Retina (tissue), 1 donor: ENCODE data around the gene DCUN1D1.
"Not testable (repeated sequence)": the region's sequence is repeated elsewhere in the genome, so short reads cannot be mapped to it uniquely, and the experiment has no call there.

Experiments
- DNase-seq: peaks from one replicate; pipeline ENCODE4 v3.0.0-alpha.2; 2016

The DCUN1D1 gene

GRCh38 chr3:182980204-182981037 lies at the start of gene DCUN1D1:
DCUN1D1 (minus strand) TSS chr3:182980538; CDS start chr3:182980489, 49 bp downstream.
- peak; percentile 80 for DNase-seq

- no peak for DNase-seq
These were observed 48.1 kb upstream of the DCUN1D1 start for GRCh38 chr3:183028416-183028815.

- DNase-seq, result no peak
These were observed 46.9 kb upstream of the DCUN1D1 start for GRCh38 chr3:183027276-183027675.

DNA sequence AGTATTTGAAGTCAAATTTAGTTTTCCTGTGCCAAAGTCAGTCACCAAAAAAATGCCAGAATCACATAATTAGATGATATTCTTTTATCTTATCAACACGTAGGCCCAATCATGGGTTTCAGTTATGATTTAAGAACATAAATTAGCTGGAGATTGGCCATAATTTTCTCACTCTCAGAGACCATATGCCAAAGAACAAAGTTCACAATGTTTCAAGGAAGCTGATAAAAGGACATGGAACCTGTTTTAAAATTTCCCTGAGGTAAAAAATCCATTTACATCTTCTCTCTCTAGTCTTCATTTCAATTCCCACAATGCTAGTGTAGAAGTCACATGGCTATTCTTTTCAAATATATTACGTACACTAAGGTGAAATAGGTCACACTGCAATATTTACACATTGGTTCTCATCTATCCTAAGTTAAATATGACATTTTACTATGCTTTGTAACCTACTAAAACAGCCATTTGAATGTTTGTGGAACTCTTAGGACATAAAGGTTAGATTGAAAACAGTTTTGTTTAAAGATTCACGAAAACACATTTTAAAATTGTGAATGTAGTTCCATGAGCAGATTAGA lies 42.7 kb upstream of the DCUN1D1 start:
- no peak for DNase-seq

- DNase-seq, result no peak
These were observed 38.3 kb upstream of the DCUN1D1 start for GRCh38 chr3:183018421-183019192.

DNA sequence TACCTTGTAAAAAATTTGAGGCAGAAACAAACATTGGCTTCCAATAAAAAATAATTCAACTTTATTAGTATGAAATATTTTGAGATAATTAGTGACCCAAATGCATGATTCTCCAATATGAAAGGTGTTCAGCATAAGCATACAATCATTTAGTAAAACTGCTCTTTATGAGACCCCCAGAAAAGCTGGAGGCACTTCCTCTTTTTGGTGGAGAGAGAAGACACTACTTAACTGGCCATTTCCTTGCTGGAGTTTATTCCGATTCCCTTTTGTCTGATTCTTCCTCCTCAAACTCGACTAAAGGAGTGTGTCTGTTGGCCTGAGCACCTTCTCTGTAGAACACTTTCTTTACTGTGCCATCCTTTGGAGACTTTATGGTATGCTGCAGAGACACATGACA lies 34.8 kb upstream of the DCUN1D1 start:
- DNase-seq, result no peak

DNA sequence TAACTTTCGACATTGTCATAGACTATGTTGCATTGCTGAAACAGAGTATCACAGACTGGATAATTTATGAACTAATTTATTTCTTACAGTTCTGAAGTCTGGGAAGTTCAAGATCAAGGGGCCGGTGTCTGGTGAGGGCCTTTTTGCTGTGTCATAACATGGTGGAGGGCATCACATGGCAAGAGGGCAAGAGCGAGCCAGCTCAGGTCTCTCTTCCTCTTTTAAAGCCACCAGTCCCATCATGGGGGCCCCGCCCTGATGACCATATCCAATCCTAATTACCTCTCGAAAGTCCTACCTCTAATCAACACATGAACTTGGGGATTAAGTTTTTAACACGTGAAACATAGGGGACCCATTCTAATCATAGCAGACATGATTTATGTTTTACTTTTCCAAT lies 33.5 kb upstream of the DCUN1D1 start:
- no peak for DNase-seq

DNA sequence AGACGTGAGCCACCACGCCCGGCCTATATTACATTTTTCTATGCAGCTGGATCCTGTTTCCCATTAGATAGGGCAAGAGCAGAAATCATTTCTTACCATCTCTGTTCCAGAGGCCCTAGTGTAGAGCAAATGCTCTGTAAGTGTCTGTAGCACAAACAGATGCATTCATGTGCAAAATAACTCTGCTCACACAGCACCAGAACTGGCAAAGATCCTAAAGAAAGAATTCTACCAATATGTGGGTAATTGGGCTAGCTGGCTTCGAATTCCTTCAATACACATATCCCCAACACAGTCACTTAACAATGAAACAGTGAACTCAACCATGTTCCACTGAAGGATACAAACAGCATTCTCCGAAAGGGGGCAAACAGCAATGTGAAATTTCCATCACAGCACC lies 32.7 kb upstream of the DCUN1D1 start:
- DNase-seq, result no peak

- DNase-seq, result no peak
These were observed 28.5 kb upstream of the DCUN1D1 start for GRCh38 chr3:183008800-183009199.

DNA sequence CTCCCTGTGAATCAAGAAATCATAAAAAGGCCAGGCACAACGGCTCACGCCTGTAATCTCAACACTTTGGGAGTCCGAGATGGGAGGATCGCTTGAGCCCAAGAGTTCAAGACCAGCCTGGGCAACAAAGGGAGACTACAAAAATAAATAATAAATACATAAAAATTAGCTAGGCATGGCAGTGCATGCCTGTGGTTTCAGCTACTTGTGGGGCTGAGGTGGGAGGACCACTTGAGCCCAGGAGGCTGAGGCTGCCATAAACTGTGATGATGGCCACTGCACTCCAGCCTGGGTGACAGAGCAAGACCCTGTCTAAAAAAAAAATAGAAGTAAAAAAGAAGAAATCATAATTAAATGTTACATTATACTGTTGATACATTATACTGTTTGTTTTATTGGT lies 28.0 kb upstream of the DCUN1D1 start:
- no peak for DNase-seq

DNA sequence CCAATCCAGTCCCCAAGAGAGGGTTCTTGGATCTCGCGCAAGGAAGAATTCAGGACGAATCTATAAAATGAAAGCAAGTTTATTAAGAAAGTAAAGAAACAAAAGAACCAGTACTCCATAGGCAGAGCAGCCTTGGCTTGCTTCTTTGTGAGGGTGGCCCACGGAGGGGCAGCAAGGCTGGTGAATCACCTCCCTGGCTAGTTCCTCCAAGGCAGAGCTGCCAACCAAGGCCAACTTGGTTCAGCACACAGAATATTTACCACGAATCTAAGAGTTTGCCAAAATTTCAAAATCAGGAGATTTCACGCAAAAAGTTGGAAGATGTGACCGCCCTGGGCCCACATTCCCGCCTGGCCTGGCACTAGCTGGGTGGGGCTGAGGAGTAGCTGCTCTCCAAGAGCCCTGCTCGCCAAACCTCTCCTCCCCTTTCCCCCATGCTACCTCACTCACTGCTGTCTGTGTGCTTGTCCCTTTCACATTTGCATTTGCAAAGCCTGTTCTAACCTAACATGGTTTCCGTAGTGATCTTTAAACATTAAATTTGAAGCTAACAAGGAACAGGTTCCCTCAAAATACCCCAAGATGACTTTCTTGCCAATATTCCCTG lies 26.2 kb upstream of the DCUN1D1 start:
- DNase-seq, result no peak

- no peak for DNase-seq
These were observed 19.4 kb upstream of the DCUN1D1 start for GRCh38 chr3:182999767-183000166.

DNA sequence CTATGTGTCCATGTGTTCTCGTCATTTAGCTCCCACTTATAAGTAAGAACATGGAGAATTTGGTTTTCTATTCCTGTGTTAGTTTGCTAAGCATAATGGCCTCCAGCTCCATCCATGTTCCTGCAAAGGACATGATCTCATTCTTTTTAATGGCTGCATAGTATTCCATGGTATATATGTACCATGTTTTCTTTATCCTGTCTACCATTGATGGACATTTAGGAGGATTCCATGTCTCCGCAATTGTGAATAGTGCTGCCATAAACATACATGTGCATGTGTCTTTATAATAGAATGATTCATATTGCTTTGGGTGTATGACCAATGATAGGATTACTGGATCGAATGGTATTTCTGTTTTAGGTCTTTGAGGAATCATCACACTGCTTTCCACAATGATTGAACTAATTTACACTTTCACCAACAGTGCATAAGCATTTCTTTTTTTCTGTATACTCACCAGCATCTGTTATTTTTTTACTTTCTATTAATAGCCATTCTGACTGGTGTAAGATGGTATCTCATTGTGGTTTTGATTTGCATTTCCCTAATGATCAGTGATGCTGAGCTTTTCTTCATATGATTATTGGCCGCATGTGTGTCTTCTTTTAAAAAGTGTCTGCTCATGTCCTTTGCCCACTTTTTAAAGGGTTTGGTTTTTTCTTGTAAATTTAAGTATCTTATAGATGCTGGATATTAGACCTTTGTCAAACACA lies 13.3 kb upstream of the DCUN1D1 start:
- DNase-seq, result not testable (repeated sequence)

DNA sequence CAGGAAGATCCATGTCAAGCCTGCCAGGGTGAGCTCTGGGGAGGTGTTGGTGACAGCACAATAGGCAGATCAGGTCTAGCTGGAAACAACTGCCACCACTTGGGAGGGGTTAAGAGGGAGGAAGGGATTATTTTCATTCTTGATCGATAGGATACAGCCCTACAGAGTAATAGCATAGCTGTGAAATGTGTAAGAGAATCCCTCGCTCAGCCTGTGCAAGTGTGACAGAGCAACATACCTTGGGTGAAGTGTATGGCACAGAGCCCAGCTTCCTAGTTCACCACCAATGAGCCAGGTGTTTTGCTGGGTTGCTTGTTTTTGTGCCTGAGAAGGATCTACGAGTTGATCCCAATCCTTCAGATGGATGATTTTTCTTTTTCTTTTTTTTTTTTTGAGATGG lies 9.2 kb upstream of the DCUN1D1 start:
- no peak for DNase-seq

GRCh38 chr3:182986021-182986420 lies 5.7 kb upstream of the DCUN1D1 start:
- no peak for DNase-seq

DNA sequence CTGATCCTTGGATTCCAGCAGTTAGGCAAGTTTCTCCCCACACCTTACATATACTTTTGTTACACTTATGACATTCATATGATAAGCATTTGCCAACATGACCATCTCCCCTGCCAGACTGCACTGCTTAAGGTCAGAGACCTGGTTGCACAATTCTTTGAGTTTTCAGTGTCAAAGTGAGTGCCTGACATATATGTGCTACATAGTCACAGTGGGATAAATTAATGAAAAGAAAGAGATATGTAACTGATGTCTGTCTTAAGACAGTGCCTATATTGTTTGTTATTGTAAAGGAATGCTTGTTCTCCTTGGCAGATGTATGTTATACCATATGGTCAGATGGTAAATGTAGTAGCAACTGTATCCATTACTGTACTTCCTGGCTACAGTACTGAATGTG lies 3.5 kb upstream of the DCUN1D1 start:
- no peak for DNase-seq

DNA sequence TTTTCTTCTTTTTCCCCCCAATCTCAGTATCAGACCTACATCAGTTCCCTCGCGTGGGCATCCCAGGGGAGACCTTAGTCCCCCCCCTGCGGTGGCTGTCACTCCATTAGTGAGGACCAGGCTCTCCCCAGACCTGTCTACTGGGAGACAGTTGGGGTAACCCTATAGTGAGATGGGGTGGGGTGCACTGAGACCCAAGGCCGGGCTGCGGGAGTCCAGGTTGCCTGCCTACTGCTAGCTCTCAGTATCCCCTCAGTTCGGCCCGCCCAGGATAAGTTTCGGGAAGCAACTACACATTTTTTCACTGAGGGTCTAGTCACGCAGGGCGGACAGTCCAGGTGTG lies 671 bp upstream of the DCUN1D1 start:
- no peak for DNase-seq

DNA sequence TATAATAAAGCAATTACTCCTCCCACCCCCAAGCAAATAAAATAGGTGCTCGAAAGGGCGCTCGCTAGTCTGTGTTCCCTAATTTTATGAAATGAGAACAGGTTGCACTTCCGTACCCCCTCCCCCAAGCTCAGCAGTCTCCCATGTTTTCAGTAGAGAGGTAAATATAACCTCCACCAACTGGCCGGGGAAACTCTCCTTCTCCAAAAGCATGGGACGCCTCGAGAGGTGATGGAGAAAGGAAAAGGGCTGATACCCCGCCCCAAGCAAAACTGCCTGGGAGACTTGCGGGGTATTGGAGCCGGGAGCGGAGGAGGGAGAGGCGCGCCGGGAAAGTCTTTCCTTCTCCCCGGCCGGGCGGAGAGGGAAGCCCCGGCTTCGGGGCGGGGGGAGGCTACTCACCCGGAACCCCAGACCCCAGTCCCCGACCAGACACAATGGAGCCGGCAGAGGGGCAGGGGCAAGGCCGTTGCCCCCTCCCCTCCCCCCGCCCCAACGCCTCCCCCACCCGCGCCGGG lies 605 bp downstream of the DCUN1D1 start:
- peak; percentile 65 for DNase-seq

DNA sequence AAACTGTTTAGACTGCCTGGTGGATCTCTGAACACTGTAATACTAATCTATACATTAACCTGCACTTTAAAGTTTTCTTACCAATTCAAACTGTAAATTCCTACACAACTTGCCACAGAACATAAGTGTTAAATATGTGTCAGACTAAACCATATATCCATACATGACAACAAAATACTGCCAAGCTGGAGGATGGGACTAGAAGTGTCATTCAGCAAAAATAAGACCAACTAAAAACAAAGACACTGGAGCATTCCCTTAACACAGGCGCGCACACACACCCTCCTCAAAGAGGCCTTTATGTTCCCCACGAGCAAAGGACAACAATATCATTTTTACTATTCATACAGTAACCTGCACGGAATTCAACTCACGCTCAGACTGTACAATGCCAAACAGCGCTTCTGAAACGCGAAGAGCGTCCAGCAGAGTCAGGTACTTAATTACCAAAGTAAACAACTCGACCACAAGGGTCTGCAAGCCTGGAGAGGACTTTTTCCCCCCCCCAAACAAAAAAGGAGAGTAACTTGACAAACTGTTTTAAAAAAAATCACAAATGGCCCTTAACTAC lies 1.1 kb downstream of the DCUN1D1 start:
- no peak for DNase-seq

DNA sequence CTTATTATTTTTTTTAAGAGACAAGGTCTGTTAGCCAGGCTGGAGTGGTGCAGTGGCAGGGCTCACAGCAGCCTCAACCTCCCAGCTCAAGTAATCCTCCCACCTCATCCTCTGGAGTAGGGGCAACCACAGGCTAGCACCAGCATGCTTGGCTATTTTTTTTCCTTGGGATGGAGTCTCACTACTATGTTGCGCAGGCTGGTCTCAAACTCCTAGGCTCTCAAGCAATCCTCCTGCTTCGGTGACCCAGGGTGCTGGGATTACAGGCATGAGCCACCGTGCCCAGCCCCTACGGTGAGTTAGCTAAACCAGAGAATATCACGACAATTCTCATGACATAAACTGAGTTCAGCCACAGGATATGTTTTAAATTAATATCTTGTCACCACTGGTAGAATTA lies 2.0 kb downstream of the DCUN1D1 start:
- DNase-seq, result no peak

- no peak for DNase-seq
These were observed 7.3 kb downstream of the DCUN1D1 start for GRCh38 chr3:182973047-182973446.

GRCh38 chr3:182972387-182972786 lies 8.0 kb downstream of the DCUN1D1 start:
- no peak for DNase-seq
